ENCODE data around the gene CDC40. TPM values are rescaled to one million over a fixed set of nuclear protein-coding genes. Genes with fewer than 3 reads are reported as not detected.

CDC40 gene
- total RNA-seq, 1 donor from 2014 or later = 40.1 TPM

- TF ChIP-seq, protein P1, sequence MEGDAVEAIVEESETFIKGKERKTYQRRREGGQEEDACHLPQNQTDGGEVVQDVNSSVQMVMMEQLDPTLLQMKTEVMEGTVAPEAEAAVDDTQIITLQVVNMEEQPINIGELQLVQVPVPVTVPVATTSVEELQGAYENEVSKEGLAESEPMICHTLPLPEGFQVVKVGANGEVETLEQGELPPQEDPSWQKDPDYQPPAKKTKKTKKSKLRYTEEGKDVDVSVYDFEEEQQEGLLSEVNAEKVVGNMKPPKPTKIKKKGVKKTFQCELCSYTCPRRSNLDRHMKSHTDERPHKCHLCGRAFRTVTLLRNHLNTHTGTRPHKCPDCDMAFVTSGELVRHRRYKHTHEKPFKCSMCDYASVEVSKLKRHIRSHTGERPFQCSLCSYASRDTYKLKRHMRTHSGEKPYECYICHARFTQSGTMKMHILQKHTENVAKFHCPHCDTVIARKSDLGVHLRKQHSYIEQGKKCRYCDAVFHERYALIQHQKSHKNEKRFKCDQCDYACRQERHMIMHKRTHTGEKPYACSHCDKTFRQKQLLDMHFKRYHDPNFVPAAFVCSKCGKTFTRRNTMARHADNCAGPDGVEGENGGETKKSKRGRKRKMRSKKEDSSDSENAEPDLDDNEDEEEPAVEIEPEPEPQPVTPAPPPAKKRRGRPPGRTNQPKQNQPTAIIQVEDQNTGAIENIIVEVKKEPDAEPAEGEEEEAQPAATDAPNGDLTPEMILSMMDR (IDR thresholded peaks at IDR 0.05) = no peak
- no peak overlapping the region for H3K4me3 Mint-ChIP-seq
- Histone ChIP-seq H3F3A (ENCODE audit: low read depth) (peaks cover 8% of the 10 kb centered on the region), H3K4me1 (peaks cover 17% of the 10 kb centered on the region), H4K20me1 (ENCODE audit: low read depth) (no peaks in the 10 kb centered on the region), H3K36me3 (no peaks in the 10 kb centered on the region), H2AFZ (replicated peaks) (no peak overlapping the region), H3K27ac (no peak overlapping the region), H3K27me3 (no peaks in the 10 kb centered on the region), H3K4me2 (no peak overlapping the region), H3K4me3 (no peak overlapping the region), H3K79me2 (ENCODE audit: low read depth) (no peaks in the 10 kb centered on the region), H3K9ac (no peak overlapping the region), H3K9me3 (ENCODE audit: low read depth) (no peaks in the 10 kb centered on the region)
- peaks cover 12% of the 10 kb centered on the region for H3K4me1 Mint-ChIP-seq
- no peak overlapping the region for H3K27ac Mint-ChIP-seq
- DNase-seq (ENCODE audit: low spot score) = no peak
- peaks cover 10% of the 10 kb centered on the region for H3K9me3 Mint-ChIP-seq
- H3K36me3 Mint-ChIP-seq = no peaks in the 10 kb centered on the region
- H3K27me3 Mint-ChIP-seq (ENCODE audit: insufficient read depth, low read depth) = no peaks in the 10 kb centered on the region
Measured at GRCh38 chr6:110265273-110265672, 85.0 kb downstream of the CDC40 start.

- Histone ChIP-seq H3K36me3 (no peaks in the 10 kb centered on the region), H4K20me1 (ENCODE audit: low read depth) (no peaks in the 10 kb centered on the region), H3K4me1 (peaks cover 20% of the 10 kb centered on the region), H3K27me3 (no peaks in the 10 kb centered on the region), H3F3A (ENCODE audit: low read depth) (peaks cover 13% of the 10 kb centered on the region), H3K27ac (no peak overlapping the region), H3K79me2 (ENCODE audit: low read depth) (no peaks in the 10 kb centered on the region), H3K4me2 (no peak overlapping the region), H3K9me3 (ENCODE audit: low read depth) (no peaks in the 10 kb centered on the region), H2AFZ (replicated peaks) (no peak overlapping the region), H3K9ac (no peak overlapping the region), H3K4me3 (no peak overlapping the region)
- Mint-ChIP-seq H3K27ac (no peak overlapping the region), H3K4me3 (no peak overlapping the region), H3K36me3 (no peaks in the 10 kb centered on the region), H3K9me3 (peaks cover 3% of the 10 kb centered on the region), H3K27me3 (ENCODE audit: insufficient read depth, low read depth) (no peaks in the 10 kb centered on the region), H3K4me1 (peaks cover 13% of the 10 kb centered on the region)
- TF ChIP-seq EZH2 (IDR thresholded peaks at IDR 0.05) = no peak
- no peak for TF ChIP-seq EZH2phosphoT487 (IDR thresholded peaks at IDR 0.05)
- TF ChIP-seq, protein P1 (IDR thresholded peaks at IDR 0.05) = no peak
- DNase-seq (ENCODE audit: low spot score) = no peak
Measured at GRCh38 chr6:110266996-110267395, 86.8 kb downstream of the CDC40 start.

- H3K9me3 ChIP-seq (ENCODE audit: low read depth) = no peaks in the 10 kb centered on the region
- TF ChIP-seq EZH2phosphoT487 (IDR thresholded peaks at IDR 0.05) (no peak), EZH2 (IDR thresholded peaks at IDR 0.05) (no peak)
- TF ChIP-seq, protein P1 (IDR thresholded peaks at IDR 0.05) = no peak
- H3K27ac ChIP-seq = peak overlapping the region; percentile 34
- peak overlapping the region; percentile 59 for H3K4me2 ChIP-seq
- Mint-ChIP-seq H3K36me3 (no peaks in the 10 kb centered on the region), H3K9me3 (peaks cover 1% of the 10 kb centered on the region), H3K27me3 (ENCODE audit: insufficient read depth, low read depth) (no peaks in the 10 kb centered on the region), H3K4me3 (no peak overlapping the region), H3K27ac (peak overlapping the region; percentile 70), H3K4me1 (peaks cover 20% of the 10 kb centered on the region)
- no peaks in the 10 kb centered on the region for H4K20me1 ChIP-seq (ENCODE audit: low read depth)
- peaks cover 17% of the 10 kb centered on the region for H3F3A ChIP-seq (ENCODE audit: low read depth)
- peak overlapping the region; percentile 91 for H2AFZ ChIP-seq (replicated peaks)
- no peaks in the 10 kb centered on the region for H3K79me2 ChIP-seq (ENCODE audit: low read depth)
- no peak overlapping the region for H3K9ac ChIP-seq
- no peak for DNase-seq (ENCODE audit: low spot score)
- peaks cover 27% of the 10 kb centered on the region for H3K4me1 ChIP-seq
- peak overlapping the region; percentile 8 for H3K4me3 ChIP-seq
- H3K27me3 ChIP-seq = no peaks in the 10 kb centered on the region
- H3K36me3 ChIP-seq = no peaks in the 10 kb centered on the region
Measured at GRCh38 chr6:110269623-110270022, 89.4 kb downstream of the CDC40 start.

Data from neural progenitor cell (in vitro differentiated cells).